ENCODE data around the gene CWC27. TPM values are rescaled to one million over a fixed set of nuclear protein-coding genes. Genes with fewer than 3 reads are reported as not detected.

Gene CWC27
- total and polyA plus RNA-seq, 2 experiments from 2014 or later: 16.3 to 51.6 TPM

DNA sequence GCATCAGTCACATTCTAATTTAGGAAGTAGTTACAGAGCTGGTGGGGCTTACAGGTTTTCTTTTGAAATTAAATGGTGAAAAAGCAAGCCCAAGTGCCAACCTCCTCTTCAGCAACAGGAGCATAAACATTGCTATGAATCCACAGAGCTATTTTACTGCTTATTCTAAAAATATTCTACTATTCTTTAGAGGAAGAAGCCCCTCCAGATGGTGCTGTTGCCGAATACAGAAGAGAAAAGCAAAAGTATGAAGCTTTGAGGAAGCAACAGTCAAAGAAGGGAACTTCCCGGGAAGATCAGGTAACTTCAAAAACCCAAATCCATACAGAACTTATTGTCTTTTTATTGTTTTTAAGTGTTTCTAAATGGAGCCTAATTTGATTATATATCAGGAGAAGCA, 202.8 kb downstream of the CWC27 start:
- Histone ChIP-seq H3K27ac (no peak overlapping the region), H3K27me3 (no peaks in the 10 kb centered on the region), H3K36me3 (no peaks in the 10 kb centered on the region), H3K4me1 (ENCODE audit: low read depth) (peaks cover 4% of the 10 kb centered on the region), H3K9me3 (ENCODE audit: low read depth) (no peaks in the 10 kb centered on the region), H3K4me3 (no peak overlapping the region)
- TF ChIP-seq, protein P1, sequence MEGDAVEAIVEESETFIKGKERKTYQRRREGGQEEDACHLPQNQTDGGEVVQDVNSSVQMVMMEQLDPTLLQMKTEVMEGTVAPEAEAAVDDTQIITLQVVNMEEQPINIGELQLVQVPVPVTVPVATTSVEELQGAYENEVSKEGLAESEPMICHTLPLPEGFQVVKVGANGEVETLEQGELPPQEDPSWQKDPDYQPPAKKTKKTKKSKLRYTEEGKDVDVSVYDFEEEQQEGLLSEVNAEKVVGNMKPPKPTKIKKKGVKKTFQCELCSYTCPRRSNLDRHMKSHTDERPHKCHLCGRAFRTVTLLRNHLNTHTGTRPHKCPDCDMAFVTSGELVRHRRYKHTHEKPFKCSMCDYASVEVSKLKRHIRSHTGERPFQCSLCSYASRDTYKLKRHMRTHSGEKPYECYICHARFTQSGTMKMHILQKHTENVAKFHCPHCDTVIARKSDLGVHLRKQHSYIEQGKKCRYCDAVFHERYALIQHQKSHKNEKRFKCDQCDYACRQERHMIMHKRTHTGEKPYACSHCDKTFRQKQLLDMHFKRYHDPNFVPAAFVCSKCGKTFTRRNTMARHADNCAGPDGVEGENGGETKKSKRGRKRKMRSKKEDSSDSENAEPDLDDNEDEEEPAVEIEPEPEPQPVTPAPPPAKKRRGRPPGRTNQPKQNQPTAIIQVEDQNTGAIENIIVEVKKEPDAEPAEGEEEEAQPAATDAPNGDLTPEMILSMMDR (IDR thresholded peaks at IDR 0.05; ENCODE audit: low read depth, low read length): peak; percentile 16
- peak in 1 of 2 donors; percentile 41 for DNase-seq (ENCODE audit: low read depth in 1 of 2, low spot score in 1 of 2)

DNA sequence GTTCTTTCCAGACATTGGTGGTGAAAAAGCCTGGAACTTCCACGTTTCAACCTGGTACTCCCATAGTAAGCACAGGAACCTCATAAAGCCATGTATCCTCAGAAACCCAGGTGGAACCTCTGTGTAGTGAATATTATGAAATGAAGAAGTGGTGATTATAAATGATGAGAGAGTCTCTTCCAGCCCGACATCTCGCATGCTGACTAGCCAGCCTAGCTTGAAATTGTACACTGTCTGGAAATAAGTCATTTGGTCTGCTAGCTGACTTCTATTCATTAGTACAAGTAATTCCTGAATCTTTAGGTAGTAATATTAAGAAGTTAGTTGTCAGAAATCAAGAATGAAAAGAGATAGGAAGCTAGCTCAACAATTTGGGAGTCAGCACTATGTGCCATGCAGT, 203.3 kb downstream of the CWC27 start:
- TF ChIP-seq, protein P1 (IDR thresholded peaks at IDR 0.05; ENCODE audit: low read depth, low read length): no peak
- Histone ChIP-seq H3K27me3 (no peaks in the 10 kb centered on the region), H3K4me1 (ENCODE audit: low read depth) (peaks cover 4% of the 10 kb centered on the region), H3K9me3 (ENCODE audit: low read depth) (no peaks in the 10 kb centered on the region), H3K27ac (no peak overlapping the region), H3K36me3 (no peaks in the 10 kb centered on the region), H3K4me3 (no peak overlapping the region)
- no peak for DNase-seq (ENCODE audit: low read depth in 1 of 2, low spot score in 1 of 2)

DNA sequence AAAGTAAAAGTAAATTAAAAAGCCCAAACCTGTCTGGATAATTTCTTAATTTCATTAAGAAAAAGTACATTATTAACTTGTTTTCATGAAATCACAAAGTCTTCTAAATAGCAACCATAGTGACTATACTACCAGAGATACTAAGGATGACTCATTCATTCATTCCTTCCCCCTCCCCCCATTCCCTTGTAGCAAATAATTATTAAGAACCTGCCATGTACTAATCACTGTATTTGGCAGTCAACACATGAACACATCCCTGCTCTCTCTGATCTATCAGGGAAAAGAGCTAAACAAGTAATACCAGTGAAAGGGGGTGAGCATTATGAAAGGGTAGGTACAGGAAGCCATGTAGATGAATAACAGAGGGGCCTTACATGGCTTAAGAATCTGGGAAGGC, 203.9 kb downstream of the CWC27 start:
- Histone ChIP-seq H3K4me1 (ENCODE audit: low read depth) (peaks cover 4% of the 10 kb centered on the region), H3K4me3 (no peak overlapping the region), H3K9me3 (ENCODE audit: low read depth) (no peaks in the 10 kb centered on the region), H3K27ac (no peak overlapping the region), H3K36me3 (no peaks in the 10 kb centered on the region), H3K27me3 (no peaks in the 10 kb centered on the region)
- TF ChIP-seq, protein P1 (IDR thresholded peaks at IDR 0.05; ENCODE audit: low read depth, low read length): no peak
- peak in 1 of 2 donors; percentile 12 for DNase-seq (ENCODE audit: low read depth in 1 of 2, low spot score in 1 of 2)

DNA sequence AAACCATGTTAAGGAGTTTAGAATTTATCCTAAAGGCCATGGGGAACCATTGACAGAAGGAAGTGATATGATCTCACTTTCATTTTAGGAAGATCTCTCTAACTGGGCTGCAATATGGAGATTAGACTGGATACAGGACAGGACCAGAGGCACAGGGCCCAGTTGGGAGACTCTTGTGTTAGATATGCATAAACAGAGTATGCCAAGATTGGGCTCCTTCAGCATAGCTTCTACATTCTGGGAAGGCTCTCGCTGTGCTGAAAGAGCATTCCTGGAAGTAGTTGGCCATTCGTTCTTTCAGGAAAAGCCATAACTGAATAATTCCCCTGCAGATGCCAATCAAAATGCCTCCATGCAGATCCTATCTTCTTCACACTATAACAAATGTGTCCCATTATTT, 204.5 kb downstream of the CWC27 start:
- no peak overlapping the region for H3K4me3 ChIP-seq
- H3K4me1 ChIP-seq (ENCODE audit: low read depth): peaks cover 4% of the 10 kb centered on the region
- no peaks in the 10 kb centered on the region for H3K9me3 ChIP-seq (ENCODE audit: low read depth)
- no peak overlapping the region for H3K27ac ChIP-seq
- no peak for DNase-seq (ENCODE audit: low read depth in 1 of 2, low spot score in 1 of 2)
- H3K36me3 ChIP-seq: no peaks in the 10 kb centered on the region
- TF ChIP-seq, protein P1 (IDR thresholded peaks at IDR 0.05; ENCODE audit: low read depth, low read length): no peak
- no peaks in the 10 kb centered on the region for H3K27me3 ChIP-seq

DNA sequence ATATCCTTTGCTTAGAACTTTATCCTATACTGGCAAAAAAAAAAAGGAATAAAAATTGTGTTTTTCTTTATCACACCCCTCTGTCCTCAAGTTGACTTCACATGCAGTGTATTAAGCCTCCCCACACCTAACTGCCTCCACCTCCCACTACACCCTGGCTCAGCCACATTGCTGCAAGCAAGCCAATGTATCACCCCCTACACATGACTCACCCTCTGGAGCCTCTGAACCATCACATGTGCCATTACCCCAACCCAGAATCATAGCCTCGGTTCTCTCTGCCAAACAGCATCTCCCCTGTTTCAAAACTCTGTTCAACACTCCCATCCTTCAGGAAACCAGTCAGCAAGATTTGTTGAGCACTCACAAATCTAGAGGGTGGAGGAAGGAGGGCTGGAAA, 209.0 kb downstream of the CWC27 start:
- H3K4me3 ChIP-seq: no peak overlapping the region
- TF ChIP-seq, protein P1 (IDR thresholded peaks at IDR 0.05; ENCODE audit: low read depth, low read length): no peak
- H3K36me3 ChIP-seq: no peaks in the 10 kb centered on the region
- H3K27ac ChIP-seq: no peak overlapping the region
- no peaks in the 10 kb centered on the region for H3K27me3 ChIP-seq
- peak in 1 of 2 donors; percentile 76 for DNase-seq (ENCODE audit: low read depth in 1 of 2, low spot score in 1 of 2)
- peaks cover 4% of the 10 kb centered on the region for H3K4me1 ChIP-seq (ENCODE audit: low read depth)
- H3K9me3 ChIP-seq (ENCODE audit: low read depth): no peaks in the 10 kb centered on the region

DNA sequence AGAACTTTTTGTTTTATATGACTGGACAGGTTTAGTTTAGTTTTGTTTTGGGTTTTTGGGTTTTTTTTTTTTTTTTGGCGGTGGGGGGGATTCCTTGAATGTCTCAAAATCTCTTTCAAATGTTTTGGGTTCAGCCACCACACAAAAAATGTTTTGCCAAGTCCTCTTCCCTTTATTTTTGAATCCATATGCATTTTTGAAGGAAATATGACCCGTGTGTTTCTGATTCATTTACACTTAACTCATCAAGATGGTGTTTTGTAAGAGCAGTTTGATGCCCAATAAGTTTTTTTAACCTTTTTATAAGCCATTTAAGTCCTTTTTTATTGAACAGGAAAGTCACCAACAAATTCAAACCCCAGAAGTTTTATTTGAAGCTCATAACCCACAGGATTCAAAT, 209.8 kb downstream of the CWC27 start:
- H3K36me3 ChIP-seq: no peaks in the 10 kb centered on the region
- no peaks in the 10 kb centered on the region for H3K9me3 ChIP-seq (ENCODE audit: low read depth)

More for the DNA sequence above, 209.8 kb downstream of the CWC27 start:
- DNase-seq (ENCODE audit: low read depth in 1 of 2, low spot score in 1 of 2): no peak
- Histone ChIP-seq H3K27ac (no peak overlapping the region), H3K4me3 (no peak overlapping the region), H3K4me1 (ENCODE audit: low read depth) (peaks cover under 1% of the 10 kb centered on the region), H3K27me3 (no peaks in the 10 kb centered on the region)
- TF ChIP-seq, protein P1 (IDR thresholded peaks at IDR 0.05; ENCODE audit: low read depth, low read length): no peak

Data from cardiac muscle cell (in vitro differentiated cells and primary cell).